Chondrocyte (in vitro differentiated cells): Measurements from ENCODE around the gene TFAP2E. TPM values are rescaled to one million over a fixed set of nuclear protein-coding genes. Genes with fewer than 3 reads are reported as not detected.

ENCODE experiments used
- DNase-seq: peaks from one replicate; pipeline ENCODE4 v3.0.0; 2021; ENCODE audit warnings: mixed read lengths, low spot score
- H3K27ac Mint-ChIP-seq: one replicate; pipeline ENCODE4 v1.8.0; 2021; ENCODE audit warnings: mild to moderate bottlenecking, moderate library complexity, mixed read lengths; ENCODE audit not compliant: unreplicated experiment
- H3K27me3 Mint-ChIP-seq: 2 replicates; pipeline ENCODE4 v1.8.0; 2021; ENCODE audit warnings: low read depth, mixed read lengths
- H3K36me3 Mint-ChIP-seq: 2 replicates; pipeline ENCODE4 v1.8.0; 2021; ENCODE audit warnings: low read depth, mixed read lengths
- H3K4me1 Mint-ChIP-seq: 2 replicates; pipeline ENCODE4 v1.8.0; 2021; ENCODE audit warnings: low read depth, mild to moderate bottlenecking, mixed read lengths
- H3K4me3 Mint-ChIP-seq: one replicate; pipeline ENCODE4 v1.8.0; 2021; ENCODE audit warnings: mild to moderate bottlenecking, moderate library complexity, mixed read lengths; ENCODE audit not compliant: unreplicated experiment
- H3K9me3 Mint-ChIP-seq: 2 replicates; pipeline ENCODE4 v1.8.0; 2021; ENCODE audit warnings: low read depth, mixed read lengths
- CTCF ChIP-seq: fragments of 200-600 bp; sonication (generic); IDR thresholded peaks from 2 replicates; pipeline ENCODE4 v1.5.0; 2021; ENCODE audit warnings: antibody characterized with exemption, mild to moderate bottlenecking, moderate library complexity
- total RNA-seq: library from RNA; stranded (reverse); gene quantifications from 3 replicates; pipeline ENCODE4 v1.2.1, GENCODE V29; 2021

The TFAP2E gene
- total RNA-seq, 1 donor from 2014 or later = 0.97 TPM

DNA sequence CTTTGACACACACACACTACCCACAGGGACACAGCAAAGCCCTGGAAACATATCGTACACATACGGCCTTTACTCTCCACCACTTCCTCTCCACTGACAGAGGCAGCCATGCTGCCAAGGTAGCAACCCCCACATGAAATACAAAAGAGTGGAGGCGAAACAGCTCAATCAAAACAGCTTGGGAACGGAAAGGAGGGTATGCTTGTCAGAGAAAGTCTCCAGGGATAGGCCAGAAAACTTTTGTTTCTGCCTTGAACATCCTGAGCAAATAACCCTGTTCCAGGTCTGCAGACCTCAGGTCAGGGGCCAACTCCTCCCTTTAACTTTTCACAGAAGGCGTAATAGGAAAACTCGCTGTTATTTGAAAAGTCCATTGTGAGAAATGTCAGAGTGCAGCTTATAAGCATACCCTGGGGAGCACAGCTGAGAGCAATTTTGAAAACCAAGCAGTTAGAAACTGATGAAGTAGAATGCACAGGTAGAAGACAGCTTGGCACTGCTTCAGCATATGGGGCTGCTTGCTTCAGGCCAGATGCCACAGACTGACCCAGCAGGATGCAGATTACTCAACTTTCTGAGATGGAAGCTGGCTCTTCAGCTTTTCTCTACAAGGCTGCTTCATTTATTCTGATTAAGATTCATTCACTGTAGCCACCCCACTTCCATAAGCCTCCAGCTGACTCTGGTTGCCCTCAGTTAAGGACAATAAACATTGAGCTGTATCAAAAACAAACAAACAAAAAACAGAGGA, 33.9 kb upstream of the TFAP2E start:
- H3K4me1 Mint-ChIP-seq = peaks cover 75% of the 10 kb centered on the region
- no peaks in the 10 kb centered on the region for H3K36me3 Mint-ChIP-seq
- no peaks in the 10 kb centered on the region for H3K9me3 Mint-ChIP-seq
- H3K27ac Mint-ChIP-seq = peak overlapping the region; percentile 89
- no peak for DNase-seq
- no peak for TF ChIP-seq CTCF
- no peaks in the 10 kb centered on the region for H3K27me3 Mint-ChIP-seq
- H3K4me3 Mint-ChIP-seq = peak overlapping the region; percentile 28

DNA sequence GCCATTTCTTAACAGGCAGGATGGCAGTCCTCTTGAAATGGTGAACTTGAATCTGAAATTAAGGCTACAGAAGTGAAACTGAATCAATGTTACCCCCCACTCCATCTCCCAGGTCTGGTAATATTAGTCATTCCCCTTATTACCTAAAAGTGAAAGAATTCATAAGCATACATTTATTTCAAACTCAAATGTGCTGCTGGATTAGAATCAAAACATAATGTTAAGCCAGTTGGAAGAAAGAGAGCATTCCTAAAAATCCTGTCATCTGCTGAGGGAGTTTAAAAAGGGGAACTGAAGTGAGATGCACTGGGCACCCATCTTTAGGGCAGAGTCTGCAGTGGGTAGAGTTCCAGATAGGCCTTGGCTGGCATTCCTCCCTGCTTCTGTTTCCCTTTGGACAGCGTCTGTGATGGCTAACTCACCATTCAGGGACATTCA, 33.3 kb upstream of the TFAP2E start:
- H3K4me1 Mint-ChIP-seq = peaks cover 76% of the 10 kb centered on the region
- H3K27me3 Mint-ChIP-seq = no peaks in the 10 kb centered on the region
- H3K36me3 Mint-ChIP-seq = no peaks in the 10 kb centered on the region
- no peak for TF ChIP-seq CTCF
- H3K27ac Mint-ChIP-seq = peak overlapping the region; percentile 89
- H3K9me3 Mint-ChIP-seq = no peaks in the 10 kb centered on the region
- peak overlapping the region; percentile 28 for H3K4me3 Mint-ChIP-seq
- no peak for DNase-seq

DNA sequence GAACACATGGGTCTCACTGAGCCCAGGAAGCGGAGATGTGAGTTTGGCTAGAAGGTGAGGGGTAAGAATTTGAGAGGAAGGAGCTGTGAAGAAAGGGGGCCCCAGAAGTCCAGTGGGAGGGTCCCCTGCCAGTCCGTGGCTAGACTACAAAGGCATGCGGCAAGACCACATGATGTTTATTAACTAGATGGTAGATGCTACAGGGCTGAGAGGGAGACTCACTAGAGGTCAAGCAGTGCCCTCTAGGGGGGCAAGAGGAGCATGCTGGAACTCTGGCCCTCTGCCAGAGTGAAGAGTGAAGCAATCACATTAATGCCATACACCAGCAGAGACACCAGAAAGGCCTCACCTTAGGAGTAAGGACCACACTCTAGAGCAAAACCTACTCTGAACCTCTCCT, 28.1 kb upstream of the TFAP2E start:
- DNase-seq = no peak
- H3K27me3 Mint-ChIP-seq = no peaks in the 10 kb centered on the region
- H3K9me3 Mint-ChIP-seq = no peaks in the 10 kb centered on the region
- peaks cover 33% of the 10 kb centered on the region for H3K4me1 Mint-ChIP-seq
- H3K27ac Mint-ChIP-seq = no peak overlapping the region
- TF ChIP-seq CTCF = peak; percentile 18
- H3K36me3 Mint-ChIP-seq = peaks cover 11% of the 10 kb centered on the region
- no peak overlapping the region for H3K4me3 Mint-ChIP-seq

GRCh38 chr1:35546614-35547013, 26.5 kb upstream of the TFAP2E start:
- H3K27me3 Mint-ChIP-seq = no peaks in the 10 kb centered on the region
- H3K4me3 Mint-ChIP-seq = no peak overlapping the region
- H3K4me1 Mint-ChIP-seq = peaks cover 22% of the 10 kb centered on the region
- no peak for TF ChIP-seq CTCF
- no peak overlapping the region for H3K27ac Mint-ChIP-seq
- no peak for DNase-seq
- peaks cover 11% of the 10 kb centered on the region for H3K36me3 Mint-ChIP-seq
- H3K9me3 Mint-ChIP-seq = no peaks in the 10 kb centered on the region

GRCh38 chr1:35553851-35554250, 19.3 kb upstream of the TFAP2E start:
- Mint-ChIP-seq H3K9me3 (no peaks in the 10 kb centered on the region), H3K4me3 (no peak overlapping the region), H3K4me1 (peaks cover 30% of the 10 kb centered on the region), H3K27me3 (no peaks in the 10 kb centered on the region), H3K36me3 (peaks cover 5% of the 10 kb centered on the region), H3K27ac (no peak overlapping the region)
- no peak for DNase-seq
- no peak for TF ChIP-seq CTCF
